ENCODE data around the gene BAZ2B. TPM values are rescaled to one million over a fixed set of nuclear protein-coding genes. Genes with fewer than 3 reads are reported as not detected.

The BAZ2B gene
- total RNA-seq, 6 donors from 2014 or later: 59.4 to 233 (median 103) TPM

DNA sequence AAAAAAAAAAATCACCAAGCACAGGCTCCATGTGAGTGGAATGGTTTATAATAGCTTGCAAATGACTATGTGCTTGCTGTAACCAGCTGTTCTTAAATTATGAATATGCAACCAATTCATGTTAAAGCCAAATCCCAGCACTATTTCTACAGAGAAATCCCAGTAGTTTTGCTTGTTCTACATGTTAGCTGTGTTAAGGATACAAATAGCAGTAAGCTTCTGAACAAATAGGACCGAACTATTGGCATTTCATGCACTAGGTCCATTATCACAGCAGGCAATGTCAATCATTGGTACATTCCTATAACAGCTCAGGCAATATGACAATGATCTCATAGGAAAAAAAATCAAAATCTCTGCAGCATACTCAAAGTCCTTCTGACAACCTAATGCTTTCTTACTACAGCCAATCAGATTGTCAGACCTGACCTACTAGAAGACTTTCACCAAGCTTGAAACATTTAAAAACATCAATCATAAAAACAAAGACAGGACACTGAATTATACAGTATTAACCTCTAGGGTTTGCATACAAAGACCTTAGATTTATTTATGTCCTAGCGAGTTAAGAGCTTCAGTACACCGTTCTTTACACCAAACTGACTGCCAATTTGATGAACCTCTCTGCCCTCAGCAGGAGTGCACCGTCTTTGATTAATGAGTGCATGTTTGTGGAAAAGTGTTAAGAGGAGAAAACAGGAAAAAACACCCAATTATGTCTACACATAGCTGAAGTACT lies 6.4 kb downstream of the BAZ2B start:
- Histone ChIP-seq H3K9me3 (no peaks in the 10 kb centered on the region), H3K27me3 (no peaks in the 10 kb centered on the region), H3K4me3 (no peak overlapping the region), H3K4me1 (peaks cover 33 to 46% (median 39%) of the 10 kb centered on the region in 4 donors), H3K36me3 (no peaks in the 10 kb centered on the region), H3K27ac (no peak overlapping the region)
- no peak for ATAC-seq (ENCODE audit: low FRiP score in 2 of 2)
- no peak for TF ChIP-seq EP300 (IDR thresholded peaks at IDR 0.05)
- DNase-seq: no peak
- 60 to 68% methylated on average over 4 of the region's 4 CpGs for WGBS, 2 donors

DNA sequence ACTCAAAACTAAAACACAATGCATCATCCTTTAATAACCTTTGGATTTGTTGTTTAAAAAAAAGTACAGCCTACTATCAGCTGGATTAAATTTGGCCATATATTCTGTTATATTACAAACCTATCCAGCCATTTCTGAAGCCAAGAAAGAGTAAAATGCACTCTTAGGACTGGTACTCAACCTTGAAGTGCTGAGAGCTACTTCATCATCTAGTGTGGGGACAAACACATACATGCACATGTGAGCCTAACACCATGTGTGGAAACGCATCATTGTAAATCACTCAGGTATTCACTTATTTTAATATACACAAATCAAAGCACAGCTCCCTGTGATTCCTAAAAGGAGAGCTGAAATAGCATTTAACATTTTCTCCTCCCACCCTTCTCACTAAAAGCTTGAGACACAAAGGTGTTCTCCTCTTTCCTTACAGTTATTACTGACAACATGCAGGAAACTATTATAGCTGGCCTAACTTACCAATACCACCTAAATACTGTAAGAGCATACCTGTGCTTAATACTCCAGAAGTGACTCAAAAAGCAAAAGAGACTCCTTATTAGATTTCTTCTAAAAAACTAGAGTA lies 7.5 kb downstream of the BAZ2B start:
- no peak for DNase-seq
- no peak overlapping the region for H3K27ac ChIP-seq
- H3K27me3 ChIP-seq: no peaks in the 10 kb centered on the region
- no peak for ATAC-seq (ENCODE audit: low FRiP score in 2 of 2)
- 72 to 80% methylated on average over 1 of the region's 1 CpG for WGBS, 2 donors
- no peaks in the 10 kb centered on the region for H3K9me3 ChIP-seq
- H3K4me1 ChIP-seq: peaks cover 33 to 47% (median 44%) of the 10 kb centered on the region in 4 donors
- H3K36me3 ChIP-seq: no peaks in the 10 kb centered on the region
- TF ChIP-seq EP300 (IDR thresholded peaks at IDR 0.05) (no peak), POLR2A (IDR thresholded peaks at IDR 0.05) (no peak), POLR2AphosphoS5 (IDR thresholded peaks at IDR 0.05) (no peak)
- TF ChIP-seq, protein P1, sequence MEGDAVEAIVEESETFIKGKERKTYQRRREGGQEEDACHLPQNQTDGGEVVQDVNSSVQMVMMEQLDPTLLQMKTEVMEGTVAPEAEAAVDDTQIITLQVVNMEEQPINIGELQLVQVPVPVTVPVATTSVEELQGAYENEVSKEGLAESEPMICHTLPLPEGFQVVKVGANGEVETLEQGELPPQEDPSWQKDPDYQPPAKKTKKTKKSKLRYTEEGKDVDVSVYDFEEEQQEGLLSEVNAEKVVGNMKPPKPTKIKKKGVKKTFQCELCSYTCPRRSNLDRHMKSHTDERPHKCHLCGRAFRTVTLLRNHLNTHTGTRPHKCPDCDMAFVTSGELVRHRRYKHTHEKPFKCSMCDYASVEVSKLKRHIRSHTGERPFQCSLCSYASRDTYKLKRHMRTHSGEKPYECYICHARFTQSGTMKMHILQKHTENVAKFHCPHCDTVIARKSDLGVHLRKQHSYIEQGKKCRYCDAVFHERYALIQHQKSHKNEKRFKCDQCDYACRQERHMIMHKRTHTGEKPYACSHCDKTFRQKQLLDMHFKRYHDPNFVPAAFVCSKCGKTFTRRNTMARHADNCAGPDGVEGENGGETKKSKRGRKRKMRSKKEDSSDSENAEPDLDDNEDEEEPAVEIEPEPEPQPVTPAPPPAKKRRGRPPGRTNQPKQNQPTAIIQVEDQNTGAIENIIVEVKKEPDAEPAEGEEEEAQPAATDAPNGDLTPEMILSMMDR (IDR thresholded peaks at IDR 0.05): no peak
- no peak overlapping the region for H3K4me3 ChIP-seq

DNA sequence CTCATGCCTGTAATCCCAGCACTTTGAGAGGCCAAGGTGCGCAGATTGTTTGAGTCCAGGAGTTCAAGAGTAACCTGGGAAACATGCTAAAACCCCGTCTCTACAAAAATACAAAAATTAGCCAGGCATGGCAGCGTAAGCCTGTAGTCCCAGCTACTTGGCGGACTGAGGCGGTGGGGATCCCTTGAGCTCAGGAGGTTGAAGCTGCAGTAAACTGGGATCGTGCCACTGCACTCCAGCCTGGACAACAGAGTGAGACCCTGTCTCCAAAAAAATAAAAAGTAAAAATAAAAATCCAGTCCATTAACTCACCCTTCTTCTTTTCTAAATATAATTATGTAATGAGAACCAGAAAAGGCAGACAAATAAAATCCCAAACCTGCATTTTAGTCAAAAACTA lies 8.2 kb downstream of the BAZ2B start:
- H3K4me3 ChIP-seq: no peak overlapping the region
- H3K4me1 ChIP-seq: peaks cover 33 to 47% (median 44%) of the 10 kb centered on the region in 4 donors
- H3K27me3 ChIP-seq: no peaks in the 10 kb centered on the region
- TF ChIP-seq, protein P1 (IDR thresholded peaks at IDR 0.05): no peak
- TF ChIP-seq POLR2A (IDR thresholded peaks at IDR 0.05) (no peak), EP300 (IDR thresholded peaks at IDR 0.05) (no peak), POLR2AphosphoS5 (IDR thresholded peaks at IDR 0.05) (no peak)
- no peak for DNase-seq
- H3K9me3 ChIP-seq: no peaks in the 10 kb centered on the region
- WGBS, 2 donors: 94 to 97% methylated on average over 6 of the region's 6 CpGs
- no peak overlapping the region for H3K27ac ChIP-seq
- ATAC-seq (ENCODE audit: low FRiP score in 2 of 2): no peak
- no peaks in the 10 kb centered on the region for H3K36me3 ChIP-seq

DNA sequence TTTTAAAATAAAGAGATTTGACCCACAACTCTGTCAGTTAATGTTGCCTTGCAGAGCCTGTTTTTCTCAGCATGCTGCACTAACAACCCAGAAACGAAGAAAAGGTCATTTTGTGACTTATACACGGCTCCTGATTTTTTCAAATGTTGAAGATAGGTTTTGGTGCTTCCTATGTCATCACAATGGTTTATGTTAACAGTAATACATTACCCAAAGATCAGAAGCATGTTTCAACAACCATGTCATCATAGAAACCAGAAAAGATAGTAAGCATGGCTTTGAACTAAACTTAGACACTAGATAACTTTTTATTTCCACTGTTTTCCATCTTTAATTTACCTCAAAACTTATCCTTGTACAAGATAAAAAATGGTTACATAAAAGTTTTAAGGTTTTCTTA lies 10.1 kb downstream of the BAZ2B start:
- TF ChIP-seq EP300 (IDR thresholded peaks at IDR 0.05) (no peak), POLR2A (IDR thresholded peaks at IDR 0.05) (no peak), POLR2AphosphoS5 (IDR thresholded peaks at IDR 0.05) (no peak)
- TF ChIP-seq, protein P1 (IDR thresholded peaks at IDR 0.05): no peak
- no peak overlapping the region for H3K4me3 ChIP-seq
- DNase-seq (no peak), ATAC-seq (ENCODE audit: low FRiP score in 2 of 2) (no peak)
- H3K9me3 ChIP-seq: no peaks in the 10 kb centered on the region
- peak overlapping the region in 2 of 4 donors; percentile 55 to 66 for H3K27ac ChIP-seq
- 20 to 27% methylated on average over 2 of the region's 2 CpGs for WGBS, 2 donors
- H3K4me1 ChIP-seq: peaks cover 24 to 39% (median 32%) of the 10 kb centered on the region in 4 donors
- no peaks in the 10 kb centered on the region for H3K36me3 ChIP-seq
- H3K27me3 ChIP-seq: no peaks in the 10 kb centered on the region

DNA sequence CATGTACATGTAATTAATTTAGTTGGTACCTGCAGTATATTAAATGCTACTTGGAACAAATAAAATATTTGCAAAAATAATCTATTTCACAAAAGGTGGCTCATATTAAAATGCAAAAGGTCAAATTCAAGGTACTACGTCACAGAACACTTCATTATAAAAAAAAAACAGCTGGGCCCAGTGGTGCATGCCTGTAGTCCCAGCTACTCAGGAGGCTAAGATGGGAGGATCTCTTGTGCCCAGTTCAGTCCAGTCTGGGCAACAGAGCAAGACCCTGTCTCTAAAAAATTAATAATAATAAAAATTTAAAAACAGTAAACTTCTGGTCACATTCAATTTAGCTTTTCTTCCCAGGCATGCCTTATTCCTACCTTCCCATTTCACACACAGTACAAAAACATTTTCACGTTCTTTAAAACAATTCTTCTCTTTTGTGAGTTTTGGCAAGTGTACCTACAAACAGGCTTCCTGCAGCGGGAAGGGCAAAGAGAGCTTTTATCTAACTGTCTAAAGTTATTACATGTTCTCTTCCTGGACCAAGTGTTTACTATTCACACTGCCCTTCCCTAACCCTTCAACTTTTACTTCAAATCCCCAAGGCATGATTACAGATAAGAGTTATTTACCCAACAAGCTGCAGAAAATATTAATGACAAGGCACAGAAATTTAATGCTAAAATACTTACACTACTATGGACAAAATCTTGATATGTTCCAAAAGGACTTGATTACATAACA lies 10.7 kb downstream of the BAZ2B start:
- Histone ChIP-seq H3K27me3 (no peaks in the 10 kb centered on the region), H3K27ac (peak overlapping the region in 2 of 4 donors; percentile 55 to 66), H3K9me3 (no peaks in the 10 kb centered on the region), H3K4me3 (no peak overlapping the region), H3K36me3 (no peaks in the 10 kb centered on the region), H3K4me1 (peaks cover 24 to 39% (median 28%) of the 10 kb centered on the region in 4 donors)
- ATAC-seq (ENCODE audit: low FRiP score in 2 of 2) (peak in 1 of 2 donors; percentile 43), DNase-seq (no peak)
- no peak for TF ChIP-seq EP300 (IDR thresholded peaks at IDR 0.05)
- 12 to 13% methylated on average over 3 of the region's 3 CpGs for WGBS, 2 donors
